Measurements from ENCODE around the gene DPP6. TPM values are rescaled to one million over a fixed set of nuclear protein-coding genes. Genes with fewer than 3 reads are reported as not detected.

Gene DPP6
- total RNA-seq, 2 experiments from 2014 or later, result not detected

- H3K27ac ChIP-seq (ENCODE audit: low read depth in 1 of 2, low read length in 2 of 2), result no peak overlapping the region
Measured at GRCh38 chr7:154429666-154430404, 377.6 kb downstream of the DPP6 start.

GRCh38 chr7:154430640-154431039 is 378.4 kb downstream of the DPP6 start:
- H3K4me3 ChIP-seq (ENCODE audit: low read length), result no peak overlapping the region
- no peak for TF ChIP-seq CTCF (IDR thresholded peaks at IDR 0.05)
- POLR2A ChIA-PET, result no interaction called here

More at GRCh38 chr7:154429666-154430404, 377.6 kb downstream of the DPP6 start:
- TF ChIP-seq CTCF (IDR thresholded peaks at IDR 0.05), result no peak
- Mint-ChIP-seq H3K9me3 (peaks cover 5% of the 10 kb centered on the region), H3K4me1 (ENCODE audit: low read depth) (no peaks in the 10 kb centered on the region), H3K4me3 (no peak overlapping the region), H3K27ac (no peak overlapping the region), H3K36me3 (ENCODE audit: low read depth) (no peaks in the 10 kb centered on the region), H3K27me3 (no peaks in the 10 kb centered on the region)
- Histone ChIP-seq H3K36me3 (ENCODE audit: insufficient read depth, low read length) (no peaks in the 10 kb centered on the region), H3K27me3 (ENCODE audit: control insufficient read depth in 1 of 2, insufficient read depth in 2 of 2, low read length in 2 of 2) (no peaks in the 10 kb centered on the region), H3K9me3 (ENCODE audit: control insufficient read depth in 1 of 2, insufficient read depth in 1 of 2, low read length in 2 of 2) (peaks cover 0 to 20% of the 10 kb centered on the region in 2 experiments), H3K4me3 (ENCODE audit: low read length) (no peak overlapping the region), H3K4me1 (ENCODE audit: insufficient read depth, low read length) (no peaks in the 10 kb centered on the region)
- DNase-seq, result no peak
- ATAC-seq (ENCODE audit: poor library complexity), result no peak
- POLR2A ChIA-PET, result no interaction called here
- CTCF ChIA-PET, result no interaction called here
- intact Hi-C loops (cut with DNase I, micrococcal nuclease), result no loop called here

DNA sequence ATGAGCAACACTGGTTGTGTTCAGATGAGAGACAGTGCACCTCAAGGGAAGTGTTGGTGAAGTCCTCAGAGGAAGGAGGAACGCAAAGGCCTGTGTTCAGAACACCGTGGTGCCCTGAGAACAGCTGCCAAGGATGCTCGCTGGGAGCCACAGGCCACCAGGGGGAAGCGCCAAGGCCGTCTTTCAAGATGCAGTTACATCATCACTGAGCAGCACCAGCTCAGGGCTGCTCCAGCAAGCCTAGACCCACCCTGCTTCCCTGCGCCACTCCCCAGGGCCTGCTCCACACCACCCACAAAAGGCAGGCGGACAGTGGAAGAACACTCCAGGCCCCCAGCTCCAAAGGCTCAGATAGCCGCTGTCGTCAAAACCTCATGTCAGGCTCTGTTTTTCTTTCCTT is 378.8 kb downstream of the DPP6 start:
- no peaks in the 10 kb centered on the region for H3K36me3 Mint-ChIP-seq (ENCODE audit: low read depth)
- no peaks in the 10 kb centered on the region for H3K4me1 ChIP-seq (ENCODE audit: insufficient read depth, low read length)
- no peak for TF ChIP-seq CTCF (IDR thresholded peaks at IDR 0.05)
- H3K27ac ChIP-seq (ENCODE audit: low read depth in 1 of 2, low read length in 2 of 2), result no peak overlapping the region
- no peaks in the 10 kb centered on the region for H3K27me3 ChIP-seq (ENCODE audit: control insufficient read depth in 1 of 2, insufficient read depth in 2 of 2, low read length in 2 of 2)
- ChIA-PET POLR2A (no interaction called here), CTCF (no interaction called here)
- H3K9me3 Mint-ChIP-seq, result peaks cover 5% of the 10 kb centered on the region
- intact Hi-C loops (cut with DNase I, micrococcal nuclease), result no loop called here
- no peak for ATAC-seq (ENCODE audit: poor library complexity)
- no peak overlapping the region for H3K4me3 Mint-ChIP-seq
- H3K27me3 Mint-ChIP-seq, result no peaks in the 10 kb centered on the region
- no peak for DNase-seq
- no peak overlapping the region for H3K27ac Mint-ChIP-seq
- peaks cover 0 to 20% of the 10 kb centered on the region in 2 experiments for H3K9me3 ChIP-seq (ENCODE audit: control insufficient read depth in 1 of 2, insufficient read depth in 1 of 2, low read length in 2 of 2)
- no peak overlapping the region for H3K4me3 ChIP-seq (ENCODE audit: low read length)
- H3K4me1 Mint-ChIP-seq (ENCODE audit: low read depth), result no peaks in the 10 kb centered on the region
- no peaks in the 10 kb centered on the region for H3K36me3 ChIP-seq (ENCODE audit: insufficient read depth, low read length)

More at GRCh38 chr7:154430640-154431039, 378.4 kb downstream of the DPP6 start:
- Mint-ChIP-seq H3K9me3 (peaks cover 5% of the 10 kb centered on the region), H3K36me3 (ENCODE audit: low read depth) (no peaks in the 10 kb centered on the region), H3K4me1 (ENCODE audit: low read depth) (no peaks in the 10 kb centered on the region), H3K27ac (no peak overlapping the region), H3K4me3 (no peak overlapping the region), H3K27me3 (no peaks in the 10 kb centered on the region)
- Histone ChIP-seq H3K36me3 (ENCODE audit: insufficient read depth, low read length) (no peaks in the 10 kb centered on the region), H3K27ac (ENCODE audit: low read depth in 1 of 2, low read length in 2 of 2) (no peak overlapping the region), H3K27me3 (ENCODE audit: control insufficient read depth in 1 of 2, insufficient read depth in 2 of 2, low read length in 2 of 2) (no peaks in the 10 kb centered on the region), H3K4me1 (ENCODE audit: insufficient read depth, low read length) (no peaks in the 10 kb centered on the region), H3K9me3 (ENCODE audit: control insufficient read depth in 1 of 2, insufficient read depth in 1 of 2, low read length in 2 of 2) (peaks cover 0 to 20% of the 10 kb centered on the region in 2 experiments)
- no peak for DNase-seq
- CTCF ChIA-PET, result no interaction called here
- intact Hi-C loops (cut with DNase I, micrococcal nuclease), result no loop called here
- no peak for ATAC-seq (ENCODE audit: poor library complexity)

Data from CD4-positive, alpha-beta T cell (primary cell).